ENCODE data around the gene MACROD2. TPM values are rescaled to one million over a fixed set of nuclear protein-coding genes. Genes with fewer than 3 reads are reported as not detected.
"Not testable (repeated sequence)": the region's sequence is repeated elsewhere in the genome, so short reads cannot be mapped to it uniquely, and the experiment has no call there.

Gene MACROD2
- total RNA-seq, 1 donor from 2014 or later: 4.2 TPM

DNA sequence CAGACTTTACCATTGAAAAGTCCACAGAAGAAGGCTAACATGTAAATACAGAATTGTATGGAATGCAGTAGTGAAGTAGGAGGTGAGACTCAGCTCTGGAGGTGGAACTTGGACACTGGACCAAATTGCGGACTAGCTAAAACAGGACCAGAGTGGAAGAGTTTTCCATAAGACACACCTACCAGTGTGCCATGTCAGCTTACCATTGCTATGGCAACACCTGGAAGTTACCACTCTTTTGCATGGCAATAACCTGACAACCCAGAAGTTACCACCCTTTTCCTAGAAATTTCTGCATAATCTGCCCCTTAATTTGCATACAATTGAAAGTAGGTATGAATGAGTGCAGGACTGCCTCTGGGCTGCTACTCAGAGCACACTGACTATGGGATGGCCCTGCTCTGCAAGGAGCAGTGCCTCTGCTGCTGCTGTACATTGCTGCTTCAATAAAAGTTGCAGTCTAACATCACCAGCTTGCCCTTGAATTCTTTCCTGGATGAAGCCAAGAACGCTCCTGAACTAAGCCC is 911.7 kb downstream of the MACROD2 start:
- intact Hi-C loops (cut with DNase I): no loop called here
- DNase-seq: no peak
- ATAC-seq (ENCODE audit: poor library complexity): no peak

DNA sequence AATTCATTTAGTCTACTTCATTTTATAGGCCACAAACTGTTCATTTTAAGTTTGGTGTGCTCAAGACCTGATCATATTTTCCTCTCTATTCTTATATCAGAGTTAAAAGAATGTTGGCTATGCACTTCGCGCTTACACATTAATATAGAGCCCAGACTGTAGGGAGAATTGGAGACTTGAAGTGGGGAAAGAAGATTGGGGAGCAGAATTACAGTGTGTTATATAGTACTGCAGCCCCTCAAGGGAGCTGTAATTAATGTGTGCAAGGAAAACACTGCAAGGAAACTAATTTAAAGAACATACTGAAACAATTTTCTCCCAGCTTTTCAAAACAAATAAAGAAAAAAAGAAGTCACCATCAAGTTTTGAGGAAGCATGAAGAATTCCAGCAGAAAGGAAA is 914.8 kb downstream of the MACROD2 start:
- DNase-seq: no peak
- no peak for ATAC-seq (ENCODE audit: poor library complexity)
- intact Hi-C loops (cut with DNase I): no loop called here

DNA sequence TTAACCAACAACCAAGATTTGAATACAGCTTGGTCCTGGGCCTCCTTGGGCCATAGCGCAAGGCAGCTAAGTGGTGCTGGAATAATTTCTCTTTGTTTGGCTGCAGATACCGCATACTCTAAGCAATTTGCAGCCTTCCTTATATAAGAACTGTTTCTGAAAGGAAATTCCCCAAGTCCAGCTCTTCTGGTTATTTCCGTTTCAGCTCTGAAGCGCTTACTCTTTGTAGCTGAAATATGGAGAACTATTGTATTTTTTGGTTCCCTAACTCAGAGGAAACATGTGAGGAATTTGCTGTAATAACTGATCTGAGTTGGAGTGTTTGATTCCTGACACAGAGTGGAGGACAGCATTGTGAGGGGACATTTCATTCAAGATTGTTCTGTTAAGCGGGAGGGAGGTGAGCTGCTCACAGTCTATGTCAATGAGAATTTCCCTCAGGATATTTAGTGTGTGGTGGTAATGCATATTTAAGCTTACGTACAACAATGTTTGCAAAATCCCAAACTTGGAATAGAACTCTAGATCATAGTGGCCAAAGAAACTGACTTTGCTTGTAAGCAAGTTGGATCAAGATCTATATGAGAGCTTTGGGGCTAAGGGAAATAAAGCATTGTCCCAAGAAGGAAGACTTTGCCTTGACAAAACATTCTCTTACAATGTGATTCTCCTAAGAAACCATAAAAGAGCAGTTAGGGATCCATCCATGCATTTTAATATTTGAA is 918.7 kb downstream of the MACROD2 start:
- ATAC-seq (ENCODE audit: poor library complexity): no peak
- no peak for DNase-seq
- intact Hi-C loops (cut with DNase I): no loop called here

DNA sequence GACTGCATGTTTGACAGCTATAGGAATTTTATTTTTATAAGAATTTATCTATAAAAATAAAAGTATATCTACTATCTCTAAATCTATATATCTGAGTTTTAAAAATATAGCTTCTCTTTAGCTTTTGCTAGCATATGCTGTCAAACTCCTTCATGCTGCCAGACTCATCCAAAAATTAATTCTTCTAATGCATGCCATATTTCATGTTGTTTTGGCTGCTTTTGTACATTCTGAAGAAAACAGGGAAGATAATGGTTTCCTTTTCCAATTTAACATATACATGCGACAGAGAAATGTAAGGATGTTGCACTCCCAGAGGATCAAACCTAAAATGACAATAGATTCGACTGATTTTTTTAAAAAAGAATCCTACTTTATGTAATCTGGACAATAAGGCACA is 919.3 kb downstream of the MACROD2 start:
- DNase-seq (no peak), ATAC-seq (ENCODE audit: poor library complexity) (no peak)
- intact Hi-C loops (cut with DNase I): no loop called here

DNA sequence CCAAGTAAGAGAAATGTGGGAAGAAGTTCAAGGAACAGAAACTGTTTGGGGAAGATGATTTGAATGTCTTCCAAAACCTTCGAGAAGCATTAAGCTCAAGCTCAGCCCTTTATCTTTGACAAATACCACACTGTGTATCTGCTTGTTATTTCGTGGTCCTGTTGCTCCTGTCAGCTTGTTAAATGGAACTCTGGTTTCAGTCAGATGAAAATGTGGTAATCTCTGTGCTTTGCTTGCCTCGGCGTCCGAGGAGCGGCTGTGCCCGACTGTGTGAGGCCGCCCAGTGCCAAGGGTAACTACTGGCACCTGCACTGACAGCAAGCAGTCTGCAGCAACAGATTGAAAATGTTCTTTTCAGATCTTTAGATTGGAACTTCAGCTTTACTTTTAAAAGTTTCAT is 920.0 kb downstream of the MACROD2 start:
- intact Hi-C loops (cut with DNase I): no loop called here

DNA sequence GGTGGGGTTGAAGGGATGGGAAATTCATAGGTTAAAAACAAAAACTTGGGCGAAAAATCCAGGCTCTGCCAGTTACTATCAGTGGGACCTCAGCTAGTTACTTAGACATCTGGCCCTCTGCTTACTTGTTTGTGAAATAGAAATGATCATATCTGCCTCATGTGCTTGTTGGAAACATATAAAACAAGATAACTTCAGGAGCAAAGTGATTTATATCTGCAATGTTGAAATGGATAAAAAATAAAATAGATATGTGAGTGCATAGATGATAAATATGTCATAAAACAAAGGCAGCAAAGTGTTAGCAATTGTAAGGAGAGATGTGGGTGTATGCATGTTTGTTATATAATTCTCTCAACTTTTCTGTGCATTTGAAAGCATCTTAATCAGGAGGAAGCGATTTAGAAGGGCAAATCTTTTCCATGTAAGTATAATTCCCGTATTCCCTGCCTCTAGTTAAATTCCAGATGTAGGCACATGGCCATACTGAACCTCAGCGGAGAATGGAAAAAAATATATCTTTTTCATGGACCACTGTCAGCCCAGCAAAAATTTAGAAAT is 921.1 kb downstream of the MACROD2 start:
- DNase-seq: no peak
- no peak for ATAC-seq (ENCODE audit: poor library complexity)
- intact Hi-C loops (cut with DNase I): no loop called here

More for the DNA sequence above, 920.0 kb downstream of the MACROD2 start:
- DNase-seq: peak; percentile 36
- peak; percentile 57 for ATAC-seq (ENCODE audit: poor library complexity)

DNA sequence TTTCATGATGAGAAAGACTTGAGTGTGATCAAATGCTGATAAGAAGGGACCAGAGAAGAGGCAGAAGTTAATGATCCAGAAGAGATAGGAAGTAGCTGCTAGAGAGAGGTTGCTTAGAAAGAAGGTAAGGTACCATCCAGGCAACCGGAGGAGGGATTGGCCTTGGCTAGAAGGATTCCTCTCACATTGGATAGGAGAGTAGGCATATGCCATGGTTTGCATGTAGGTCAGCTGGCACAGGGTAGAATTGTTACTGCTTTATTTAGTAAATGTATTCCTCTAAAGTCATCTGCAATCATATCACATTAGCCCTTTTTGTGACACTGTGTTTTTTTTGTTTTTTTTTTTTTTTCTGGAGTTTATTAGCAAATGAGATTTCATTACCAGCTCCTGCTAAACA is 923.0 kb downstream of the MACROD2 start:
- intact Hi-C loops (cut with DNase I): no loop called here
- ATAC-seq (ENCODE audit: poor library complexity) (no peak), DNase-seq (no peak)

DNA sequence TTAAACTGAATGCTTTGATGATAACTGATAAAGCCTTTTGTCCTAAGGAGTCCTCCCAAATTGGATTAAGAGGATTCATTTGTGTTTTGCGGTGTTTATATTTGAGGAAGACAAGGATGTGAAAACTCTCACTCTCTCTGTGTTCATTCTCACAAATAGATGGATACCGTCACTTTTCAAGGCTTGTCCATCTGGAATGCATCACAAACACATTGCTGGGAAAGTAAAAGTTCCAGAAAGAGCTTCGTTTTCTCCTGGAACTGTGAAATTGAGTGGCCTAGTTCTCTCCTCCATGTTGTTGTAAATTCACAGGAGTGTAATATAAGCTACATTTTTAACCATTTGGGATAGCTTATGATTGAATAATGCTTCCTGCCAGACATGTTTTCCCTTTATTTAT is 923.7 kb downstream of the MACROD2 start:
- intact Hi-C loops (cut with DNase I): no loop called here
- no peak for ATAC-seq (ENCODE audit: poor library complexity)
- no peak for DNase-seq

DNA sequence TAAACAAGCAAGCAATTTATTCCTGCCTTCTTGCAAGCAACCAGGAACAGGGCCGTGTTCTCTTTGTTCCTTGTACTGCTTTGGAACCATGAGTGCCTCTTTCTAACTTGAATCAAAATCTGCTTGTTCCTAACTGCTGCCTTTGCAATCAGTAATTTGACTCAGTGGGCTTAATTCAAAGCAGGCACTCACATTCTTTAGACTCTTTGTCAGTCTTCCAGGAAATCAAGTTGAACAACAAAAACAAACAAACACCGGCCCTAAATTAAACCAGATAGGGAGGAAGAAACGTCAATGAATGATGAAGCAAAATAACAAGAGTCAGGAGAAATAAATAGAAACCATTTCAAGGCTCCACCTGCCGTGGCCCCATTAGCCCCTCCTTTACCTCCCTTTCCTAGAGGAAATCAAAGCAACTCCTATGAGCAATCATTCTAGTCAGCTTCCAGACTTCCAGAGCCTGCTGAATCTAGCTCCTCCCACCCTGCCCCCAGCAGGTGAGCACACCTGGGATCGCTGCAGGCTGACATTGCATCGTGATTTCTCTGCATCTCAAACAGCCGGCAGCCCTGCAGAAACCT is 924.3 kb downstream of the MACROD2 start:
- intact Hi-C loops (cut with DNase I): no loop called here
- no peak for ATAC-seq (ENCODE audit: poor library complexity)

DNA sequence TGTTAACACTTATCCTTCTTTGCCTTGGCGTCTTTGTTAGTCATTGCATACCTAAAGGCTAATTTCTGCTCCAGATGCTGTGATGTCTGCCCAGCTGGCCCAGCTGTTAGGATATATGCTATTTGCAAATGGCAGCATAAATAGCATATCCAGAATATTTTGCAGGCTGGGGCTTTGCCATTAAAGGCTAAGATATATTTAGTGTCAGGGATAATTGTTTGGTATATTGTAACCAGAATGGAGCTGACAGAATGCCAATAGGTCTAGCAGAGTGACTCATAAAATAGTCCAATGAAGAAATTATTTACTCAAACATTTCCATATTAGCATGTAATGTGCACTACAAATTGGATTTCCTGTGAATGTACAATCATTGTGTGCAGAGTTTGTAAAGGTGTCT is 926.2 kb downstream of the MACROD2 start:
- intact Hi-C loops (cut with DNase I): no loop called here
- no peak for DNase-seq
- ATAC-seq (ENCODE audit: poor library complexity): no peak

More for the DNA sequence above, 924.3 kb downstream of the MACROD2 start:
- no peak for DNase-seq

DNA sequence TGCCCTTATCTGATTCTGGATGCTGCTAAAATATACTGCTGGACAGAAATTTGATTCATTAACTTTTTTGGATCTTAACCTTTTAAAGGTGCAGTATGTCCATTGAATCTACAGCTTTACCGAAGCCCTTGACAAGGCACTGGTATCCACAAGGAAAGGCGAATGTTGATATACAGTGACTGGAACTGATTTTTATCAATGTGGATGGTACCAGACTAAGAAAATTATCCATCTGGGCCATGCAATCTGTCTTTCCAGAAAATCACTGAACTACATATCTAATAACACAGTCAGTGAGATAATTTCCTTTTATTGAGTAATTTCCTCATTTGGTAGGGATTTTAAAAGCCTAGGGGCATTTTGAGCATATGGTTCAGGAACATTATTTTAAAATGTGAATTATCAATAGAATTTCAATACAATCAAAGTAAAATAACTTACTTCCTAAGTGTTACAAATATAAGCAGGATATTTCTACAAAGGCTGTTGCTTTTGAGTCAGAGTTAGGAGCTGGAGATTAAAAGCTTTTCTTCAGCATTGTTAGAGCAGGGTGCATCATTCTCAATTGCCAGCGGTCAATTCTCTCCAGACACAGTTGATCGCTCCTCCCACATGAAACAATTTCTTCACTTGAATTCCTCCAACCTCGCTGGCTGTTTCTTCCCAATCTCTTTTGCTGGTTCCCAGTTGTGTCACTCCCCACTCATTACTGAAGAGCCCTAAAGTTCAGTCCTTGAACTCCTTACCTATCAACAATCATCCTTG is 927.4 kb downstream of the MACROD2 start:
- intact Hi-C loops (cut with DNase I): no loop called here
- no peak for ATAC-seq (ENCODE audit: poor library complexity)
- no peak for DNase-seq

DNA sequence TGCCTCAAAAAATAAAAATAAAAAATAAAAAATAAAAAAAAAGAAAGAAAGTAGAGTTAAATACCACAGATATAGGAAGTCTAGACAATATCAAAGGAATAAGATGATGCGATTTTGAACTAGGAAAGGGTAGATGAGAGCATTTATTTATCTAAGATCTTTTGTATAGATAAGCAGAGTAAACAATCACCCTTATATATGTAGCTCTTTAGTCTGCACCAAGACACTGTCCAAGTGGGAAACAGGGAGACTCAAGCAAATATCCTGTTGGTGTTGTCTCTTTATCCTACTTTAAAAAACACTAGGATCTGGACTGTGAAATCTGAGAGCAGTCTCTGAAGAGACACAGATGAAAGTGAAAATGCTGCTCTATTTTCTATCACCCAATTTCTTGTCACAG is 929.1 kb downstream of the MACROD2 start:
- no peak for ATAC-seq (ENCODE audit: poor library complexity)
- no peak for DNase-seq
- intact Hi-C loops (cut with DNase I): no loop called here

DNA sequence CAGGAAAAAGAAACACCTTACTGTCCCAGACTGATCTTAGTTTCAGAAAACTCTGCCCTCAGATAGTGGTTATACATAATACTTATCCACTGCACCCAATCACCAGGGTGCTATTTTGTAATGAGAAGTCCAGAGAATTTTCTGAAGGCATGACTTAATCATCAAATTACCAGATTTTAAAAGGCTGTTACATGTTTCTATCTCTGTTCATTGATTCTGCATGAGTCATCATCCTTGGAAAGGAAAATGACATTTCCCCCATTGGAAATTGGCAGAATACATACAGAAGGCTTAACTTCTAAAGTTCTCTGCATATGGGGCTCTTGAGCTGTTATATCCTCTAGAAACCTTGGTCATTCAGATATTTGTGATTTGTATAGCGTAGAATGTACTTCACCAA is 930.0 kb downstream of the MACROD2 start:
- no peak for DNase-seq
- intact Hi-C loops (cut with DNase I): no loop called here
- no peak for ATAC-seq (ENCODE audit: poor library complexity)

DNA sequence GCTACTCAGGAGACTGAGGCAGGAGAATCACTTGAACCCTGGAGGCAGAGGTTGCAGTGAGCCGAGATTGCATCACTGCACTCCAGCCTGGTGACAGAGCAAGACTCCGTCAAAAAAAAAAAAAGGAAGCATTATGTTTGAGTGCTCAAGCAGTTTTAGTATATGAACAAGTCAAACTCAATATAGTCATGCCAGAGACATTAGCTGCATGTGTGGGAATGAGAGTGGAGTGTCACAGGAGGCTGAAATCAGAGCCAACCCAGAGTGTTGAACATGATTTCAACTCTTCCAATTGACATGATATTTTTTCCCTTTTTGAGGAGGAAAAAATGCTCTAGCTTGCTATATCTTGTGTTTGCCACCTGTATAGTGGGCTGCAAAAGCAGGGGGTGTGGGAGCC is 931.1 kb downstream of the MACROD2 start:
- not testable (repeated sequence) for DNase-seq; ATAC-seq (ENCODE audit: poor library complexity)

DNA sequence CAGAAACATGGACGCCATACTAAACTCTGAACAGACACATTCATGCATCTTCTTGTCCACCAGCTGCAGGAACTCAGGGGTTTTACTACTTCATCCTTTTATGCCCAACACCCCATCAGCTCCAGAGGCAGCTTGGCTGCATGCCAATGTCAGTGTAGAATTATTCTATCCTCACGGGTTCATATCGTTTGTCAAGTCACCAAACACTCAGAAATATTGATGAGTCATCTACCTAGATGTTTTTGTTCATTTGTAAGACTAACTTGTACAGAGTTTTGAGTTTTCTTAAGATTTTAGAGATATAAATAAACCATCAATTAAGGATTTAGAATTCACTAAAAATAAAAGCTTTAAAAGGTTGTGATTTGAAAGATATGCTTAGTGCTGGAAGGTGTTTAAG is 932.8 kb downstream of the MACROD2 start:
- DNase-seq (no peak), ATAC-seq (ENCODE audit: poor library complexity) (no peak)
- intact Hi-C loops (cut with DNase I): no loop called here

More for the DNA sequence above, 931.1 kb downstream of the MACROD2 start:
- intact Hi-C loops (cut with DNase I): not testable (repeated sequence)

DNA sequence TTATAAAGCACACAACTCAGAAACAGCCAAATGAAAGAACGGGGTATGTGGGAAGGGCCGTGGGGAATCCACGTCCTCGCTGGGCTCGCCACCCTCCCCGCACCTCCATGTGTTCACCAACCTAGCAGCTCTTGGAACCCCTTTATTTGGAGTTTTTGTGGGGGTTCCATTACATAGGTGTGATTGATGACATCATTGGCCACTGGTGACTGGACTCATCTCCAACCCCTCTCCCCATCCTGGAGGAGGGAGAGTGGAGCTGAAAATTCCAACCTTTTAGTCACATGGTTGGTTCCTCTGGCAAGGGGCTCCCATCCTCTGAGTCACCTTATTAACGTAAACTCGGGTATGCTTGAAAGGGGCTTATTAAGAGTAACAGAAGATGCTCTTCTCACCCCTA is 934.1 kb downstream of the MACROD2 start:
- ATAC-seq (ENCODE audit: poor library complexity) (no peak), DNase-seq (no peak)
- intact Hi-C loops (cut with DNase I): no loop called here

DNA sequence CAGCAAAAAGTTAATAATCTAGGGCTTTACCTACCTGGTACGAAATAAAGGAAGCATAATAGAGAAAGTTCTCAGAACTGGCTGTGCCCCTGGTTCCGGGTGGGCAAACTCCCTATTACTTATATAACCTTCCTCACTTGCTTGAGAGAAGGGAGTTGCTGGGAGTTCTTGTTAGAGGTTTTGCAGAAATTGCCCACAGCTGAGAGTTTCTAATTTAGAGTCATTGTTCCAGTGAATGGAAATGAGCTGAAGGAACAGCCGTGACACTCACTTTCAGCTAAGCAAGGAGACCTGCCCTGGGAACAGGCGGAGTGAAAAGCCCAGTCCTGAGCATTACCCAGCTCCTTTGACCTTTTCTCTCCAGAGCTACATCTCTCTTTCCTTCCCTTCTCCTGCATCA is 936.7 kb downstream of the MACROD2 start:
- no peak for DNase-seq
- intact Hi-C loops (cut with DNase I): no loop called here
- ATAC-seq (ENCODE audit: poor library complexity): no peak

DNA sequence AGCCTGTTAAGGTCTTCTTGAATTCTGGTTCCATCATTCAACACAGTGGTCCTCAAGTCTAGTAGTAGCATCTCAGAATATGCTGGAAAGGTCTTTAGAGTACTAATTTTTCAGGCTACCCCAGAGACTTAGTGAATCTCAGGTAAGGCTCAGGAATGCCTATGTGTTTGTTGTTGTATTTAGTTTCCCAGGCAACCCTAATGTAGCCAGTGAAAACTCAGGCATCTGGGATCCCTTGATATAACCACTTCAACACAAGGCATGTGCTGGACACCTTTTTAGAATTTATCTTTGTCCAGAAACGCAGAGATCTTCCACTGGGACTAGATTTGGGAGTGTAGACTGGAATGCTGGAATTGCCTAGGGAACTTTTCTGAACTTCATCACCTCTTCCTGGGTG is 940.0 kb downstream of the MACROD2 start:
- ATAC-seq (ENCODE audit: poor library complexity) (no peak), DNase-seq (no peak)
- intact Hi-C loops (cut with DNase I): no loop called here

DNA sequence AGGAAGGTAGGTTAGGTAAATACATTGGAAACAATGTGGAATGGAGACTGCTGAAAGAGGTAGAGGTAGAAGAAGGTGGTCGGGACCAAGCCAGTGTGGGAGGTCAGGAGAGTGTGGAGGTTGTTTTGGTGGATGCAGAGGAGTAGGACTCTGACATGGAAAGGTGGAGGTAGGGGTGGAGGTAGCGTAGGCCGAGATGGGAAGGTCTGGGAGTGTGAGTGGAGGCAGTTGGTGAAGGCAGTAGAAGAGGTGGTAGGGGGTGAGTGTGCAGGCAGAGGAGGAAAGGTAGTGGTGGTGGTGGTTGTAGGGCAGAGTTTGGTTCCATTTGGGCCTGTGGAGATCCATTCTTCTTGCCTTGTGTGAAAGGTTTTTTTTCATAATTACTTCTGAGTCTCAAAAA is 941.7 kb downstream of the MACROD2 start:
- ATAC-seq (ENCODE audit: poor library complexity) (no peak), DNase-seq (no peak)
- intact Hi-C loops (cut with DNase I): no loop called here
